ENCODE measurements around the gene NPC1.
"Not testable (repeated sequence)": the region's sequence is repeated elsewhere in the genome, so short reads cannot be mapped to it uniquely, and the experiment has no call there.

NPC1 gene

GRCh38 chr18:23565916-23566547 is 20.3 kb downstream of the NPC1 start:
- Histone ChIP-seq H3K4me3 (ENCODE audit: low read depth, low read length) (no peak overlapping the region), H3K27ac (ENCODE audit: low read depth, low read length) (no peak overlapping the region), H3K4me1 (ENCODE audit: control insufficient read depth, insufficient read depth, low read length) (no peaks in the 10 kb centered on the region), H3K27me3 (ENCODE audit: control insufficient read depth, insufficient read depth, low read length) (no peaks in the 10 kb centered on the region), H3K9ac (ENCODE audit: low read depth, low read length) (no peak overlapping the region), H3K36me3 (ENCODE audit: control insufficient read depth, insufficient read depth, low read length) (peaks cover 88% of the 10 kb centered on the region), H3K9me3 (ENCODE audit: control insufficient read depth, insufficient read depth, low read length) (no peaks in the 10 kb centered on the region)

GRCh38 chr18:23563377-23564043 is 22.8 kb downstream of the NPC1 start:
- H3K27ac ChIP-seq (ENCODE audit: low read depth, low read length): no peak overlapping the region
- no peak overlapping the region for H3K9ac ChIP-seq (ENCODE audit: low read depth, low read length)
- H3K4me3 ChIP-seq (ENCODE audit: low read depth, low read length): no peak overlapping the region
- H3K9me3 ChIP-seq (ENCODE audit: control insufficient read depth, insufficient read depth, low read length): no peaks in the 10 kb centered on the region
- H3K27me3 ChIP-seq (ENCODE audit: control insufficient read depth, insufficient read depth, low read length): no peaks in the 10 kb centered on the region
- no peaks in the 10 kb centered on the region for H3K4me1 ChIP-seq (ENCODE audit: control insufficient read depth, insufficient read depth, low read length)
- H3K36me3 ChIP-seq (ENCODE audit: control insufficient read depth, insufficient read depth, low read length): peaks cover 82% of the 10 kb centered on the region

GRCh38 chr18:23560186-23560585 is 26.1 kb downstream of the NPC1 start:
- Histone ChIP-seq H3K9ac (ENCODE audit: low read depth, low read length) (no peak overlapping the region), H3K36me3 (ENCODE audit: control insufficient read depth, insufficient read depth, low read length) (peaks cover 81% of the 10 kb centered on the region), H3K4me1 (ENCODE audit: control insufficient read depth, insufficient read depth, low read length) (no peaks in the 10 kb centered on the region), H3K9me3 (ENCODE audit: control insufficient read depth, insufficient read depth, low read length) (no peaks in the 10 kb centered on the region), H3K4me3 (ENCODE audit: low read depth, low read length) (no peak overlapping the region), H3K27me3 (ENCODE audit: control insufficient read depth, insufficient read depth, low read length) (no peaks in the 10 kb centered on the region), H3K27ac (ENCODE audit: low read depth, low read length) (no peak overlapping the region)

- H3K27ac ChIP-seq (ENCODE audit: low read depth, low read length); H3K4me3 ChIP-seq (ENCODE audit: low read depth, low read length); H3K9me3 ChIP-seq (ENCODE audit: control insufficient read depth, insufficient read depth, low read length); H3K27me3 ChIP-seq (ENCODE audit: control insufficient read depth, insufficient read depth, low read length); H3K4me1 ChIP-seq (ENCODE audit: control insufficient read depth, insufficient read depth, low read length); H3K9ac ChIP-seq (ENCODE audit: low read depth, low read length): not testable (repeated sequence)
- peaks cover 84% of the 10 kb centered on the region for H3K36me3 ChIP-seq (ENCODE audit: control insufficient read depth, insufficient read depth, low read length)
Measured at GRCh38 chr18:23557511-23557910, 28.8 kb downstream of the NPC1 start.

GRCh38 chr18:23556145-23556780 is 30.0 kb downstream of the NPC1 start:
- Histone ChIP-seq H3K9me3 (ENCODE audit: control insufficient read depth, insufficient read depth, low read length) (no peaks in the 10 kb centered on the region), H3K27me3 (ENCODE audit: control insufficient read depth, insufficient read depth, low read length) (no peaks in the 10 kb centered on the region), H3K27ac (ENCODE audit: low read depth, low read length) (no peak overlapping the region), H3K36me3 (ENCODE audit: control insufficient read depth, insufficient read depth, low read length) (peaks cover 89% of the 10 kb centered on the region), H3K4me1 (ENCODE audit: control insufficient read depth, insufficient read depth, low read length) (no peaks in the 10 kb centered on the region), H3K4me3 (ENCODE audit: low read depth, low read length) (no peak overlapping the region), H3K9ac (ENCODE audit: low read depth, low read length) (no peak overlapping the region)

GRCh38 chr18:23553887-23554286 is 32.4 kb downstream of the NPC1 start:
- H3K36me3 ChIP-seq (ENCODE audit: control insufficient read depth, insufficient read depth, low read length): peaks cover 88% of the 10 kb centered on the region
- H3K4me3 ChIP-seq (ENCODE audit: low read depth, low read length): no peak overlapping the region
- no peak overlapping the region for H3K27ac ChIP-seq (ENCODE audit: low read depth, low read length)
- no peak overlapping the region for H3K9ac ChIP-seq (ENCODE audit: low read depth, low read length)
- no peaks in the 10 kb centered on the region for H3K9me3 ChIP-seq (ENCODE audit: control insufficient read depth, insufficient read depth, low read length)
- H3K4me1 ChIP-seq (ENCODE audit: control insufficient read depth, insufficient read depth, low read length): no peaks in the 10 kb centered on the region
- no peaks in the 10 kb centered on the region for H3K27me3 ChIP-seq (ENCODE audit: control insufficient read depth, insufficient read depth, low read length)

- no peaks in the 10 kb centered on the region for H3K27me3 ChIP-seq (ENCODE audit: control insufficient read depth, insufficient read depth, low read length)
- H3K9ac ChIP-seq (ENCODE audit: low read depth, low read length): no peak overlapping the region
- no peaks in the 10 kb centered on the region for H3K9me3 ChIP-seq (ENCODE audit: control insufficient read depth, insufficient read depth, low read length)
- H3K4me3 ChIP-seq (ENCODE audit: low read depth, low read length): no peak overlapping the region
- H3K4me1 ChIP-seq (ENCODE audit: control insufficient read depth, insufficient read depth, low read length): no peaks in the 10 kb centered on the region
- peaks cover 85% of the 10 kb centered on the region for H3K36me3 ChIP-seq (ENCODE audit: control insufficient read depth, insufficient read depth, low read length)
- H3K27ac ChIP-seq (ENCODE audit: low read depth, low read length): no peak overlapping the region
Measured at GRCh38 chr18:23552505-23552904, 33.8 kb downstream of the NPC1 start.

- Histone ChIP-seq H3K27me3 (ENCODE audit: control insufficient read depth, insufficient read depth, low read length) (no peaks in the 10 kb centered on the region), H3K4me1 (ENCODE audit: control insufficient read depth, insufficient read depth, low read length) (no peaks in the 10 kb centered on the region), H3K9me3 (ENCODE audit: control insufficient read depth, insufficient read depth, low read length) (no peaks in the 10 kb centered on the region), H3K4me3 (ENCODE audit: low read depth, low read length) (no peak overlapping the region), H3K27ac (ENCODE audit: low read depth, low read length) (no peak overlapping the region), H3K9ac (ENCODE audit: low read depth, low read length) (no peak overlapping the region), H3K36me3 (ENCODE audit: control insufficient read depth, insufficient read depth, low read length) (peaks cover 86% of the 10 kb centered on the region)
Measured at GRCh38 chr18:23551978-23552377, 34.3 kb downstream of the NPC1 start.

GRCh38 chr18:23550898-23551297 is 35.4 kb downstream of the NPC1 start:
- no peak overlapping the region for H3K9ac ChIP-seq (ENCODE audit: low read depth, low read length)
- no peak overlapping the region for H3K27ac ChIP-seq (ENCODE audit: low read depth, low read length)
- H3K9me3 ChIP-seq (ENCODE audit: control insufficient read depth, insufficient read depth, low read length): no peaks in the 10 kb centered on the region
- H3K36me3 ChIP-seq (ENCODE audit: control insufficient read depth, insufficient read depth, low read length): peaks cover 83% of the 10 kb centered on the region
- H3K4me3 ChIP-seq (ENCODE audit: low read depth, low read length): no peak overlapping the region
- H3K27me3 ChIP-seq (ENCODE audit: control insufficient read depth, insufficient read depth, low read length): no peaks in the 10 kb centered on the region
- no peaks in the 10 kb centered on the region for H3K4me1 ChIP-seq (ENCODE audit: control insufficient read depth, insufficient read depth, low read length)

GRCh38 chr18:23548719-23549118 is 37.6 kb downstream of the NPC1 start:
- H3K27me3 ChIP-seq (ENCODE audit: control insufficient read depth, insufficient read depth, low read length): no peaks in the 10 kb centered on the region
- H3K9me3 ChIP-seq (ENCODE audit: control insufficient read depth, insufficient read depth, low read length): no peaks in the 10 kb centered on the region
- no peak overlapping the region for H3K27ac ChIP-seq (ENCODE audit: low read depth, low read length)
- no peak overlapping the region for H3K4me3 ChIP-seq (ENCODE audit: low read depth, low read length)
- peaks cover 82% of the 10 kb centered on the region for H3K36me3 ChIP-seq (ENCODE audit: control insufficient read depth, insufficient read depth, low read length)
- H3K9ac ChIP-seq (ENCODE audit: low read depth, low read length): no peak overlapping the region
- no peaks in the 10 kb centered on the region for H3K4me1 ChIP-seq (ENCODE audit: control insufficient read depth, insufficient read depth, low read length)

- no peaks in the 10 kb centered on the region for H3K27me3 ChIP-seq (ENCODE audit: control insufficient read depth, insufficient read depth, low read length)
- no peak overlapping the region for H3K9ac ChIP-seq (ENCODE audit: low read depth, low read length)
- H3K4me1 ChIP-seq (ENCODE audit: control insufficient read depth, insufficient read depth, low read length): no peaks in the 10 kb centered on the region
- H3K9me3 ChIP-seq (ENCODE audit: control insufficient read depth, insufficient read depth, low read length): no peaks in the 10 kb centered on the region
- H3K4me3 ChIP-seq (ENCODE audit: low read depth, low read length): no peak overlapping the region
- H3K36me3 ChIP-seq (ENCODE audit: control insufficient read depth, insufficient read depth, low read length): peaks cover 82% of the 10 kb centered on the region
- no peak overlapping the region for H3K27ac ChIP-seq (ENCODE audit: low read depth, low read length)
Measured at GRCh38 chr18:23548275-23548674, 38.0 kb downstream of the NPC1 start.

Data from HUES48 (cell line).